GM12864 (cell line): Measurements from ENCODE around the gene SLC16A6.
"Not testable (repeated sequence)": the region's sequence is repeated elsewhere in the genome, so short reads cannot be mapped to it uniquely, and the experiment has no call there.

Experiments
- DNase-seq: peaks from one replicate; pipeline ENCODE4 v3.0.0-alpha.2; 2011; ENCODE audit warnings: low read depth
- H3K4me3 ChIP-seq: 2 replicates; pipeline ENCODE4 v1.5.1; 2011; ENCODE audit warnings: mild to moderate bottlenecking, low read depth, low read length, control low read depth
- CTCF ChIP-seq: IDR thresholded peaks from 2 replicates; pipeline ENCODE4 v1.5.1; 2011; ENCODE audit warnings: low read depth, mild to moderate bottlenecking, moderate library complexity, low read length, control low read depth, inconsistent platforms; ENCODE audit errors: missing control alignments

The SLC16A6 gene

GRCh38 chr17:68228817-68229570 is 61.9 kb downstream of the SLC16A6 start:
- no peak overlapping the region for H3K4me3 ChIP-seq
- DNase-seq, result no peak
- no peak for TF ChIP-seq CTCF

GRCh38 chr17:68228039-68228680 is 62.8 kb downstream of the SLC16A6 start:
- H3K4me3 ChIP-seq, DNase-seq: not testable (repeated sequence)

GRCh38 chr17:68225055-68225454 is 65.9 kb downstream of the SLC16A6 start:
- not testable (repeated sequence) for H3K4me3 ChIP-seq, DNase-seq

GRCh38 chr17:68222606-68223005 is 68.3 kb downstream of the SLC16A6 start:
- H3K4me3 ChIP-seq, result no peak overlapping the region
- no peak for DNase-seq
- TF ChIP-seq CTCF, result no peak

- no peak for DNase-seq
- no peak overlapping the region for H3K4me3 ChIP-seq
- no peak for TF ChIP-seq CTCF
These were observed 69.1 kb downstream of the SLC16A6 start for GRCh38 chr17:68221786-68222185.

GRCh38 chr17:68220786-68221185 is 70.1 kb downstream of the SLC16A6 start:
- not testable (repeated sequence) for DNase-seq, H3K4me3 ChIP-seq

GRCh38 chr17:68220186-68220585 is 70.7 kb downstream of the SLC16A6 start:
- not testable (repeated sequence) for H3K4me3 ChIP-seq, DNase-seq

GRCh38 chr17:68219429-68219828 is 71.5 kb downstream of the SLC16A6 start:
- not testable (repeated sequence) for DNase-seq, H3K4me3 ChIP-seq
